Fibroblast of skin of scalp (primary cell): Measurements from ENCODE around the gene BANK1.

Experiments used
- DNase-seq: peaks from one replicate; pipeline ENCODE4 v3.0.0-alpha.2; 2013

BANK1 gene

DNA sequence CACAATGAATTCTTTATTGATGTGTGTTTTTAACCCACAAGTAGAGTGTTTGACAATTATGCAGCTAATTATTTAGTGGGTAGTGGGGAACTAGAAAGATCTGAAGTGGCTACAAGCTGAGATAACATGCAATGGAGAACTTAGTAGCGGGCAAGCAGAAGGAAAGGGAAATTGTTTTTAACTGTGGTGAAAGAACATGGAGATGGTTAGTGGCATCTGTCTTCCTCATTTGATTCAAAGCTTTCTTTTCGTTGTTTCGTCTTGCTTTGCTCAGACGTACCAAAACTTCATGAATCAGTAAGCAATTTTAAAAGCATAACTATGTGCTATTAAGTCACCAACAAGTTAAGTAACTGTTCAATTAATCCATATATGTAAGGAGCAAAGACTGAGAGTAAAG, 169.9 kb downstream of the BANK1 start:
- no peak for DNase-seq

DNA sequence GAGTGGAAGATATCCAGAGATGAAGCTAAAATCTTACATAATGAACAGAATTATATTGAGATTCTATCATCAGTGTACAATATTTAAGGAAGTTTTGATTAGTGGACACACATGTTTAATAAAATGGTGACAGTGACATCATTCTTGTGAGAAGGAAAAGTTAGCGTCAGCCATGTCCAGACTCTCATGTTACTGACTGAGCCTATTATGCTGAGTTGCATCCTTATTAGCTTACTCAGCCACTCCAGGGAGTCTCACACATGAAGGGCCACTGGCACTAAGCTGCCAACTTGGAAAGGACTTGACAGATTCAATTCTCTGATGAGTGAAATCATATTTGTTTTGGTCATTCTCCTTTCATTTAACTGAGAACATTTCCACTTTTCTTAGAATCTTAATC, 170.6 kb downstream of the BANK1 start:
- peak; percentile 80 for DNase-seq

DNA sequence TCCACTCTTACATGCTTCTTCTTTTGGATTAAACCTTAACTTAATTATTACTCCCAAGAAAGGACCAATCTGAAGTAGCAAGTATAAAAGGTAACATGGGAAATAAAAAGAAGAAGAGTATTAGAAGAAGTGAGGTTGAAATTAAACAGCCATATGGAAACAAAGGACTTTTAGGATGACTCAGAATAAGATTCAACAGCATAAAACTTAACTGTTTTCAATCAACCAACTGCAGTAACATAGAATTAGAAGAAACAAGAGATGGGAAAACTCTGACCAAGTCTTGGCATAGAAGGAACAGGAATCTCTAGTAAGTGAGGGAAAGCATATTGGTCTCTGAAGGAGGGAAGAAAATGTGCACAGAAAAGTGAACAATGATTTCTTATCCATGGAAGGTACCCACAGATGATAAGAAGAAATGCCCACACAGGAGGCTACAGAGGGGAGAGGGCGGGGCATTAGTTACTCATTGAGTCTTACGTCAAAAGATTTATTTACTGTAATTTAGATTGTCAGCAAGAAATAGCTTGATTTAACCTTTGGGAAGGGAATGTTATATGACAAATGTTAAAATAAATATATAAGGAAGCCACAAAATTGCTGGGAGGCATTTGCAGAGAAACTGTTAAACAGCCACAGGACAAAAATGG, 177.3 kb downstream of the BANK1 start:
- peak; percentile 6 for DNase-seq

GRCh38 chr4:101968364-101968763, 177.8 kb downstream of the BANK1 start:
- no peak for DNase-seq

GRCh38 chr4:101969965-101970364, 179.4 kb downstream of the BANK1 start:
- DNase-seq = no peak

DNA sequence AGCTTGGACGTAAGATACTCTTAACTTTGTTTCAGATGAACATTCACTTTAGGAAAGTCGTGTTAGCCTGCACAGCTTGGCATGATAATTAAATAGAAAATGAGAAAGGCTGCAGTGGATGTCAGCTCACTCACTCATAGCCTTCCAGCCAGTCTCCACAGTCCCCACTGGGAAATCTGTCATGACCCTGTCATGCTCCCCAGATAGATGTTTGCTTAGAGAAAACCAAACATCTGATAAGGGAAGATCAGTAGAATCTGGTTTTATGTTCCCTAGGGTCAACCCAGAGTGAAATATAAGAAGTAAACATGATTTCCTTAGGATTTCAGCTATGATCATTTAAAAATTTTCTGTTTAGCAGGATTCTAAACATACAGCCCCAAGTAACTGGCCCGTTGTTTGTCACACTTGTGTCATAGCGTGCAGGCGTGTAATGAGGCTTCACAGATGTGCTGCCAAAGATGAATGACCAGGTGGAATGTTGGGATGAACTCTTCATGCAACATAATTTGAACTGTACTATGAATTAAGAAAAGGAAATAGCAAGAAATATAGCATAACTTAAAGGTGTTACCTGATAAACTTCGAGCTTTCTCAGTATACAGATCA, 180.1 kb downstream of the BANK1 start:
- no peak for DNase-seq

- DNase-seq = no peak
These were observed 182.3 kb downstream of the BANK1 start for GRCh38 chr4:101972791-101973190.

DNA sequence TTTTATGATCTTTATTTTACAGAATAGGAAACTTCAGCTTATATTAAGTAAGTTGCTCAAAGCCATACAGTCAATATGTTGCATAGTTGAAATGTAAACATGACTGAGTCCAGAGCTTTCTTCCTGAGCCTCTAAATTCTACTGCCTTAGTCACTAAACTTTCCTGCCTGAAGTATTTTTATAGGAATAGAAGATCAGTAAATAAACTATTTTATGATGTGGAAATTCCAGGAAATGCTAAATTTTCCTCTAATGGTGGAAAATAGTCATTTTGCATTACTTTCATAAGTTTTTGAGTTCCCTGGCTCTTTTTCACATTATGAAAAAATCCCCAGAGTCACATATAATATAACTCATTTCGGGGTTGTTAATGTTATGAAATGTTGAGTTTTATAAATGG, 182.8 kb downstream of the BANK1 start:
- DNase-seq = no peak

GRCh38 chr4:101977076-101977475, 186.5 kb downstream of the BANK1 start:
- DNase-seq = peak; percentile 98

DNA sequence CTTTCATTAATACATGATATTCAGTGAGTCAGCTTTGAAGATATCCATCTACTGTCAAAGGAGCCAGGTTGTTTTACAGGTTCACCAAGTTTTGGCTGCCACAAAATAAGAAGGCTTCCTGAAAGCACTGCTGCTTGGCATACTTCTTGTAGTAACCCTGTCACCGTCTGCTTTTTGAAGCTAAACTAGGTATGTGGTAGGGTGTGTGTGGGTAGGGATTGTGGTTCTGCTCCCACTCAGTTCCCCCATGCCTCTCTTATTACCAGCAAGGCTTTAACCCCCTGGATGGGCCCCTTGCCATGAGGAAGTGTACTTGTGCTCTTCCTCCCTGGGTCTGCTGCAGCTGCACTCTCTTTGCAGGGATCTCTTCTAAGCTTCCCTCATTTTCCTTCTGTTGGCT, 191.2 kb downstream of the BANK1 start:
- no peak for DNase-seq

DNA sequence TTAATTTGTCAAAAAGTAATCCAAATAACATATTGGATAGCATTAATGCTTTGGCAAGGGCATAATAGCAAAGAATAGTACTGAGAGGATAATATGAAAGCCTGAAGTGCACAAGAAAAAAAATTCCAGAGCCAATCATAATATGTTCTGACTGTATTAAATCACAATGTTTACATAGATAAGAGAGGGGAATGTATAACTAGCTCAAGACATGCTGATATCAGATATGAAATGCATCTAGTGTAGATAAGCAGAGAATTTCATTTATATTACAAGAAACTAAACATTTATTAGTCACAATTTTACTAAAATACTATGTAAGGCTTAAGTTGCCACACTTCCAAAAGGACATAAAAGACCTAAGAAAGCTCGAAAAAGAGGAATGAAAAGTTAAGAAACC, 193.3 kb downstream of the BANK1 start:
- no peak for DNase-seq

DNA sequence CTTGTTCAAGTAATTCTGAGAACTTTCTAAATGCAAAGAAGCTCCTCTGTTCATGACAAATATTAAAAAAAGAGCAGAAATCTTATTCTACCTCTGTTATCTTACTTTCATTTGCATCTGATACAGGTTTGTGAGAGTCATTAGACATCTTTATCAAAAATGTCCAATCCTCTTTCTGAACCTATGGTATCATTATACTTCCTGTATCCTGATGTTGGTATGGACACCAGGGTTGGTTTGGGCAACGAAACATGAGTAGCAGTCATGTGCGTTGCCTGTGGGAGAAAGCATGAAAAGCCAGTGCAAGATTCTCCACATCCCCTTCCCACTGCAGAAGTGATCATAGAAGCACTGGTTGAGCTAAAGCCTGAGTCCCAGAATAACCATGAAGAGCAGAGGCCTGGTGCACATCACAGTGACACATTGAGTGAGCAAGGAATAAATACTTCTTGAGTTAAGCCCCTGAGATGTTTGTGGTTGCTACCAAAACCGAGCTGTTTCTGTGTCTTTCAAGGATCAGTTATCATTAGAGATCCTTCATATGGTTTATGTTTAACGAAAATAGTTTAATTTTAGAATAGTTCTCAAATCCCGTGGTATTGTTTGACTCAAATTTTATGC, 197.2 kb downstream of the BANK1 start:
- no peak for DNase-seq

- peak; percentile 20 for DNase-seq
These were observed 199.0 kb downstream of the BANK1 start for GRCh38 chr4:101989551-101989950.

DNA sequence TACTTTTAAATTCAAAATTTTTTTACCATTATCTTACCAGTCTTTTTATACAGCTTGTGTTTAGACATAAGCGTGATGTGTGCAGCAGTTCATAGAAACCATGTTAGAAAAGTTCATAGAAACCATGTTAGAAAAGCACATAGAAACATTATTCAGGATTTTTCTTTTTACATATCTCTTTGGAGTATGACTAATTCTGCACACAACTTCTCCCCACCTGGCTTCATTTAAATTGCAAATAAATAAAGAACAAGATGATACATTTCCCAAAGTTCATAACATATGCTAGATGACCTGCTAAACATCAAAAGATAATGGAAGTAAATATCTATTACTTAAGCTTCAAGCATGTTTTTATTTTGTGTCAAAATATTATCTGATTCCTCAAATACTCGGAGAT, 201.9 kb downstream of the BANK1 start:
- DNase-seq = no peak

GRCh38 chr4:101993002-101993841, 202.7 kb downstream of the BANK1 start:
- no peak for DNase-seq

GRCh38 chr4:101993842-101994775, 203.6 kb downstream of the BANK1 start:
- no peak for DNase-seq

DNA sequence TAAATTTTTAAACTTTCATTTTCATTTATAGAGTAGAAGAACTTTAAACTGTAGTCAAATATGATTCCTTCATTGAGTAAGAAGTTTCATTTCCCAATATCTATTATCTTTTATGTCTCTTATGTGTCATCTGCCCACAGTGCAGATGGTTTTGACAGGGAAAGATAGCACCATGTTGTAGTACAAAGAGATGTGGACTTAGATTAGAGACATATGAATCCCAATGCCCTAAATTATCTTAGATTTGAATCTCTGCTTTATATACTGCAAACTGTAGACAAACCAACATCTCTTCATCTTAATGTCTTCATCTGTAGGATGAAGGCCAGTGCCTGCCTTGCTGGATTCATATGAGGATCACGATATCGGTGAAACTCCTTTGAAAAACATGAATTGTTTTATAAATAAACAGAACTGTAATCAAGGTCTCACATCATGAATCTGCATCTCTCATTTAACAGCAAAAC, 217.5 kb downstream of the BANK1 start:
- DNase-seq = no peak

DNA sequence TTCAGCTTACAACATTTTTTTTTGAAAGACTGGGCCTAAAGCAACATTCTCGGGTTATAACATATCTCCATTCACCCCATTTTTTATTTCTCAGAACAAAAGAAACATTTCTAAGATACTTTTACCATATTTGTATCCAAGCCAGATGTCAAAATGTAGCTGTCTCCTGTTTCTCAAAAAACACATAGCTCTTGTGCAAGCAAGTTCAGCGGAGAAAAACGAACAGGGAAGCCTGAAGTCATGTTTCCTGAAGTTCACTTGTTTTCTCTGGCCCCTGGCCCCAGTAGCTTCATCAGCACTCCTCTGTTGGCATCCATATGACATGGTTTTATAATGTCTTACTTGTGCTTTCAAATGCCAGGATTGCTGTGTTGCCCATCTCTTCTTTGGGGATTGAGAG, 218.2 kb downstream of the BANK1 start:
- peak; percentile 22 for DNase-seq

GRCh38 chr4:102022343-102022742, 231.8 kb downstream of the BANK1 start:
- no peak for DNase-seq

DNA sequence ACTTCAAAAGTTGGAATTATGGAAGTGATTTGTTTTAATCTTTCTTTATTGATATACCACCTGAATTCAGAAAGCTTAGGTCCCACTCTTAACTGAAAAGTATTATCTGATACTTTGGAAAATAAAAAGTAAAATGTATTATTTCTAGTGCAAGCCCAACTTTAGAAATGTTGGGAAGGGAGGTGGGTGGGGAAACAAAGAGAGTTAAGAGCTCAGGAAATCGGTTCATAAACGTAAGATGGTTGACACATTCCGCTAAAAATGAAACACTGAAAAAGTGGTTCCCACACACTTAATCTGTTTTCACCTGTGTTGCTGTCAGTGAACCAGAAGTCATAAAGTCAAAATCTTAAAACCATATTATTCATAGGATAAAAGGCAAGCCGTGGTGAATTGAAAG, 237.4 kb downstream of the BANK1 start:
- DNase-seq = no peak

DNA sequence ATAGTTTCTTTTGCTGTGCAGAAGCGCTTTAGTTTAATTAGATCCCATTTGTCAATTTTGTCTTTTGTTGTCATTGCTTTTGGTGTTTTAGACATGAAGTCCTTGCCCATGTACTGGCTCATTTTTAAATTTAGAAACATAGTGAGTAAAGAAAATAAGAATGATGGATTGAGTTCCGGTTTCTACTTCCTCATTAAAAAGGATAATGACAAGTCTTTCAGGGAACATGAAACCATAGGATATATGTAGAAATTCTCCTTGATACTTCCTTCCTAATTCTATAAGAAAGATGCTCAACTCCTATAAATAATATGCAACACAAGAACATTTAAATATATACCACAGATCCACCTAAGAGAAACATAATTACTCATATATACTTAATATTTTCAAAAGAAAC, 240.9 kb downstream of the BANK1 start:
- no peak for DNase-seq

DNA sequence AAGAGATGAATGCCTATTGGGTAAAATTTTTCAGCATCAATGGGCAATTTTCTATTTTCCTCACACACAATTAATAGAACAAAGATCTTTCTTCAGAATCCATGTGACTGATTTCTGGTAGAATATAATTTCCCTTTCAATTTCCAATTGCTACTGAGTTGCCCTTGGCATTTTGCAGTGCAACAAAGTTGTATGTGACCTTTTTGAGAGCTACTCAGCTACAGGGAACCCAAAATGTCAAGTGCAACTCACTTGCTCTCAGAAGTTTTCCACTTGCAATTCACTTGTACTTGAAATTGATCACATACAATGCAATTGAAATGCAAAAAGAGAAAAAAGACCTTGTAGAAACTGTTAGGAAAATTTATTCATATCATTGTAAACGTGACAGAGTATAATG, 245.5 kb downstream of the BANK1 start:
- DNase-seq = no peak
